Prostate gland (tissue), 2 donors: Measurements from ENCODE around the gene TAAR8.

Source experiments
- POLR2A ChIP-seq: fragments of 450-650 bp; IDR thresholded peaks from one replicate; pipeline ENCODE4 v1.6.1; 2016; ENCODE audit warnings: antibody characterized with exemption, mild to moderate bottlenecking
- POLR2AphosphoS5 ChIP-seq: sonication (generic); formaldehyde crosslinking; IDR thresholded peaks from one replicate; pipeline ENCODE4 v1.6.1; 2017; ENCODE audit warnings: antibody characterized with exemption
- TF ChIP-seq, protein P1 (sequence below), 4 experiments: fragments of 200-600 bp in 2 of 4; fragments of 450-650 bp in 2 of 4; sonication (generic) in 2 of 4; IDR thresholded peaks; 1 replicate in 3 of 4; 2 replicates in 1 of 4; pipeline ENCODE4 v1.5.1; 2016 to 2019; ENCODE audit warnings: antibody characterized with exemption in 4 of 4, mild to moderate bottlenecking in 2 of 4, moderate library complexity in 2 of 4

DNA sequence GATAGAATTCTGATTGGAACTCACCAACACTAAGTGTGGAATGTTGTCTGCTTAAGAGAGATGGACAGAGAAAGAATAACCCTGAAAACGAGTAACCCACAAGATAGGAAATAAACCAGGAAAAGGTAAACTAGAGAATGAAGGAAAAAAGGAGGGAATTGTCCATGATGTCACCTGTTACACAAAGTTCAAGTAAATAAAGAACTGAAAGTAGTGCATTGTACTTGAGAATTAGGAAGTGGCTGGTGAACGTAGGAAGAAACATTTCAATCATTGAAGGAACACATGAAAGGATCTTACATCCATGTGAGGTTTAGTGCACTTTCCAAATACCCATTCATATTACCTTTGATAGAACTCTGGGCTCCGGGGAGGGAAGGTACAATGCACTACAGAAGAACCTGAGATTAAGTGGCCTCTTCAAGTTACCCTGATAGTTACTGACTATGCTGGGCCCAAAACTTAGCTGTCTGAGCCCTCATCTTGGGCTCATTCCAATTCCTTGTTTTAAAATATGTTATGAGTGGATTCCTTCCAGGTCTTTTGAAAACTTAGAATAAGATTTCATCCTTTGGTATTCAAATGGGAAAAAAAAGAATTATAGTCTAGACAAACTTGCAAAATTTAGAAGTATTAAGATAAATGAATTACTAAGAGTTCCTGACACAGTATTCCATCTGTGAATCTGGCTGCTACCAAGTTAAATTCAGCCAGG is 38.5 kb upstream of the TAAR8 start:
- TF ChIP-seq, protein P1, sequence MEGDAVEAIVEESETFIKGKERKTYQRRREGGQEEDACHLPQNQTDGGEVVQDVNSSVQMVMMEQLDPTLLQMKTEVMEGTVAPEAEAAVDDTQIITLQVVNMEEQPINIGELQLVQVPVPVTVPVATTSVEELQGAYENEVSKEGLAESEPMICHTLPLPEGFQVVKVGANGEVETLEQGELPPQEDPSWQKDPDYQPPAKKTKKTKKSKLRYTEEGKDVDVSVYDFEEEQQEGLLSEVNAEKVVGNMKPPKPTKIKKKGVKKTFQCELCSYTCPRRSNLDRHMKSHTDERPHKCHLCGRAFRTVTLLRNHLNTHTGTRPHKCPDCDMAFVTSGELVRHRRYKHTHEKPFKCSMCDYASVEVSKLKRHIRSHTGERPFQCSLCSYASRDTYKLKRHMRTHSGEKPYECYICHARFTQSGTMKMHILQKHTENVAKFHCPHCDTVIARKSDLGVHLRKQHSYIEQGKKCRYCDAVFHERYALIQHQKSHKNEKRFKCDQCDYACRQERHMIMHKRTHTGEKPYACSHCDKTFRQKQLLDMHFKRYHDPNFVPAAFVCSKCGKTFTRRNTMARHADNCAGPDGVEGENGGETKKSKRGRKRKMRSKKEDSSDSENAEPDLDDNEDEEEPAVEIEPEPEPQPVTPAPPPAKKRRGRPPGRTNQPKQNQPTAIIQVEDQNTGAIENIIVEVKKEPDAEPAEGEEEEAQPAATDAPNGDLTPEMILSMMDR (IDR thresholded peaks at IDR 0.05) = no peak
- TF ChIP-seq POLR2A (no peak), POLR2AphosphoS5 (no peak)
